GM15510 (cell line): Measurements from ENCODE around the gene CHKB.

Source experiments
- POLR2A ChIP-seq: IDR thresholded peaks from 3 replicates; pipeline ENCODE4 v1.6.1; 2011; ENCODE audit warnings: borderline replicate concordance; ENCODE audit not compliant: insufficient read length; ENCODE audit errors: extremely low read depth

CHKB gene

GRCh38 chr22:50605613-50606074 lies 23.0 kb upstream of the CHKB start:
- TF ChIP-seq POLR2A = no peak

GRCh38 chr22:50605002-50605612 lies 22.5 kb upstream of the CHKB start:
- TF ChIP-seq POLR2A = no peak

- TF ChIP-seq POLR2A = no peak
Measured at GRCh38 chr22:50604256-50605001, 21.8 kb upstream of the CHKB start.

- no peak for TF ChIP-seq POLR2A
Measured at GRCh38 chr22:50603511-50604255, 21.0 kb upstream of the CHKB start.

- no peak for TF ChIP-seq POLR2A
Measured at GRCh38 chr22:50602338-50602700, 19.7 kb upstream of the CHKB start.

- TF ChIP-seq POLR2A = no peak
Measured at GRCh38 chr22:50601669-50602337, 19.2 kb upstream of the CHKB start.

GRCh38 chr22:50600967-50601668 lies 18.5 kb upstream of the CHKB start:
- no peak for TF ChIP-seq POLR2A

- TF ChIP-seq POLR2A = no peak
Measured at GRCh38 chr22:50600538-50600937, 17.9 kb upstream of the CHKB start, which contains the start of gene MAPK8IP2. Gene MAPK8IP2 (plus strand): TSS chr22:50600793. CDS start chr22:50600819, 26 bp downstream.

GRCh38 chr22:50599816-50600455 lies 17.3 kb upstream of the CHKB start:
- no peak for TF ChIP-seq POLR2A

GRCh38 chr22:50597097-50597496 lies 14.4 kb upstream of the CHKB start:
- TF ChIP-seq POLR2A = no peak

- no peak for TF ChIP-seq POLR2A
Measured at GRCh38 chr22:50595189-50595588, 12.5 kb upstream of the CHKB start.

- no peak for TF ChIP-seq POLR2A
Measured at GRCh38 chr22:50587407-50587806, 4.8 kb upstream of the CHKB start.

GRCh38 chr22:50586416-50586815 lies 3.8 kb upstream of the CHKB start:
- no peak for TF ChIP-seq POLR2A

- TF ChIP-seq POLR2A = no peak
Measured at GRCh38 chr22:50585781-50586180, 3.1 kb upstream of the CHKB start.
